ENCODE measurements around the gene NDUFAF7.
"Not testable (repeated sequence)": the region's sequence is repeated elsewhere in the genome, so short reads cannot be mapped to it uniquely, and the experiment has no call there.

NDUFAF7 gene

GRCh38 chr2:37231241-37232130 is at the start of gene NDUFAF7, which contains the start of gene CEBPZ:
Gene NDUFAF7 (plus strand): TSS chr2:37231658. CDS start chr2:37231706, 48 bp downstream.
Gene CEBPZ (minus strand): TSS chr2:37231596. CDS start chr2:37231567, 29 bp downstream.
- peak; percentile 39 to 95 (median 83) for DNase-seq

DNA sequence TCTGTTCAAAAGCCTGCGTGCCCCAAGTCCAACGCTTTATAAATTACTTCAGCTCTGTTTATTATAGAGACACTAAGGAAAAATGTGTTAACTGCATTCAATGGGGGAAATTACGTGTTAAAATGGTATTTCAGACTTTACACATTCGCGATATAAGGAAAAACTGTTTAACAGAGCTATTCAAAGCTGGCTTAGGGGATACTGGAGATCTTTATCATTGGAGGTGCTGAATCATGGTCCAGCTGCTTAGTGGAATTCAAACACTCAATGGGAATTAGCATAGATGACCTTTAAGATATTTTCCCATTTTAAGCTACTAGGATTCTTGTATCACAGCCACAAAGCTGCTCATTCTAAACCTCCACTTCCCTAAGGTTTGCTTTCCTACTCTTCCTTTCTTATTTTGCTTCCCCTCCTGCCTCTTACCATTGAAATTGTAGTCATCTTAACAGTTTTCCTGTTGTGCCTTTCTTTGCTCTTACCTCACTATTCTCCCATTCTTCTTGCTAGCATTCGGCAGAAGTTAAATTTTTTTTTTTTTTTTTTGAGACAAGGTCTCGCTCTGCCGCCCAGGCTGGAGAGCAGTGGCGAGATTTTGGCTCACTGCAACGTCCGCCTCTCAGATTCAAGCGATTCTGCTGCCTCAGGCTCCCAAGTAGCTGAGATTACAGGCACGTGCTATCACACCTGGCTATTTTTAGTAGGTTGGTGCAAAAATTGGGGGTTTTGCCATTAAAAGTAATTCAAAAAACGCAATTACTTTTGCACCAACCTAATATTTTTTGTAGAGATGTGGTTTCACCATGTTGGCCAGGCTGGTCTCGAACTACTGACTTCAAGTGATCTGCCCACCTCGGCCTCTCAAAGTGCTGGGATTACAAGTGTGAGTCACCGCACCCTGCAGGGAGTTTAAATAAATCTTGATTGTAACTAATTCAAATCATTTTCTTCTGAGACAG is 49.5 kb upstream of the NDUFAF7 start:
- DNase-seq, result no peak

DNA sequence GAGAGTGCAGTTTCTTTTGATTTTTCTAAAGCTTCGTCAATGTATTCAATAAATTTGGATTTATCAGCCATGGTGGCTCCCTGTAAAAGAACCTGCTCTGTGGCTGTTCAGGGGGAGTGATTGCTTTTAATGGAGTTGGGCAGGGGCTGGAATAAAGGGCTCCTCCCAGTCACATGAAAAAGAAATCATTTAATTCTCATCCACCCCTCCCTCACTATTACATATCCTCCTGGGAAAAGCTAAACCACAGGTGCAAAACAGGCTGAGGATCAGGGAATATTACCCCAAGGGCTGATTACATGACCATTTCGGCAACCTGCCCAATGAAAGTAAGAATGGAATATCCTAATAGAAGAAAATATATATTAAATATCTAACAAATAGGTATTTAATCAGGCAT is 42.9 kb upstream of the NDUFAF7 start, which contains the start of gene SULT6B1:
TSS of gene SULT6B1 (minus strand) at position 101 of the 400 bp plus-strand sequence. CDS start at position 71, 30 bp downstream.
- DNase-seq, result no peak

DNA sequence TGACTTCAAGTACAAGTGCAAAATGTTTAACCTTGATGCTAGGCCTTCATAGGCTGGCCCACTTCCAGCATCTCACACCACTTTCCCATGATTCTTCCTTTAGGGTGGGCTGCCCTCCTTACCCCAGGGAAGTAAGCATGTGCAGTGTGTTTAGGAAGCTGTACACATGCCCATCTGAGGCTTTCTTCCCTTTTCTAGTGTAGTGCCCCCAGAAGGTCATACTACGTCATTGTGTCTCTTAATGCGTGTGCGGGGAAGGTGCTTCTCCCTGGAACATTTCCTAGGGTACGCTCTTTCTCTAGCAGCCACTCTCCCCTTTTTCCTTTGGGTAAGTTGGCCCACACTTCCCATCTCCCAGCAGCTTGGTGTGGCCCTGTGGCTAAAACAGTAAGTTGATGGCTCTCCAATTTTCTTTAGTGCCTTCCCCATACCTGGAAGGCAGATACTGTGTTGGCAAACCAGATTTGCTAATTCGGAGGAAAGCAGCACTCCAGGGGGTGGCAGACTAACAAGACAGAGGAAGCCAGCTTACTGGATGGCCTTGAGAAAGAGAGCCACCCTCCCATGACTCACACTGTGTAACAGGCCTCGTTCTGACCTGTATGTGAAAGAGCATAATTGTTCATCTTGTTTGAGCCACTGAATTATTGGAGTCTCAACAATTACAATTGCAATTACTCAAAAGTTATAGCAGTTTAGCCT is 41.9 kb upstream of the NDUFAF7 start:
- peak in 4 of 51 donors; percentile 6 to 51 (median 18) for DNase-seq

- no peak for DNase-seq
Measured at GRCh38 chr2:37190290-37190689, 41.2 kb upstream of the NDUFAF7 start.

- no peak for DNase-seq
Measured at GRCh38 chr2:37191253-37191652, 40.2 kb upstream of the NDUFAF7 start.

DNA sequence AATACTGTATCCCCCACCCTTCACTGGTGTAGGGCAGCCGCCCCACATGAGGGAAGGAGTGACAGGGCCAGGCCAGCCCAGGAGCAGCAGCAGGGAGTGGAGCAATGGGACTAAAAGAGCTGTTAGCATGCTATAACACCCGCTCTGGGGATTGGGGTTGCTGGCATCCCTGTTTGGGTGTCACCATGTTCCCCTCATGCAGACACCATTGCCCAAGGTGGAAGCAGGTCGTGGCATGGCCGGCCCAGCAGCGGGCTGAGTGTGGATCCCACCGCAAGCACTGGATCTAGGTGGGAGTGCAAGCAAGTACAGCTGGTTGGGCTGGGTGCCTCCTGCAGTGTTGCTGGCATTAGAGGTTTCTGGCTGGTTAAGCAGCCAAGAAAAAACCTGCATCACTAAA is 39.7 kb upstream of the NDUFAF7 start:
- no peak for DNase-seq

- no peak for DNase-seq
Measured at GRCh38 chr2:37192551-37192950, 38.9 kb upstream of the NDUFAF7 start.

- DNase-seq, result not testable (repeated sequence)
Measured at GRCh38 chr2:37195862-37196319, 35.6 kb upstream of the NDUFAF7 start.

DNA sequence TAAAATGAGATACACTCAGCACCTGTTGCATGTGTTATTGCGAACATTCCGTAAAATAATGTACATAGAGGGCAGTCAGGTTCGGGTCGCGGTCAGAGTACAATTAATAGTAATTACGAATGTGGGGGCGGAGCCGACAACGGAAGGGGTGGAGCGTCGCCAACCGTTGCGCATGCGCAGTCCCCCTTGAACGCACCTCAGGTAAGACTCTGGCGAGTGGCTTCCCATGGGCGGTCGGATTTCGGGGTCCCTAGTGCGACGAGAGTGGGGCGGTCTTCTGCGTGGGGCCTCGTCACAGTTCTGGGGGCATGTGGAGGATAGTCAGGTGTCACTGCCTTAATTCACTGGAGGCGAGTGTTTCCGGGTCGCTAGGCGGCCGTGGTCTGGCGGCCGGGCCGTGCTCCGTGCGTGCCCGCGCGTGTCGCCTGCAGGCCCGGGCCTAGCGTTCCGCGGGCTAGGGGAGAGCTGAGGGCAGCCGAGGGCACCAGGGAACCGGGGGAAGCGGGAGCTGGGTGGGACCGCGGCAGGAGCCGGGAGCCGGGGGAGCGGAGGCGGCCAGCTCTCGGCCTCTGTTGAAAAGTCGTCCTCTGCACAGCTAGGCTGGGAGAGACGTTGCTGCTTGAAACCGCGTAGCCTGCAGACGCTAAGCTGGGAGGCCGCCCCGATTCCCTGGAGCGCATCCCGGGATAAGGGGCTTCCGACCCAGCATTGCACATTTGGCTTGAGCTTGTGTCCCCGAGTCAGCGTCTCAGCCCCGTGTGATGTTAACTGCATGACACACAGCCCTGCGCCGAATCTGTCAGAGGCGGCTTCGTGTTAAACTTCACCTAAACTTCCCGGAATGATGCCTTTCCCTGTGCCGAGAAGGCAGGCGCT is 34.9 kb upstream of the NDUFAF7 start, which contains the start of gene CEBPZOS:
TSS of gene CEBPZOS (plus strand) at position 177 of the 876 bp plus-strand sequence. CDS start 3,209 bp downstream, outside the sequence.
- peak; percentile 27 to 90 (median 70) for DNase-seq

GRCh38 chr2:37198681-37199065 is 32.8 kb upstream of the NDUFAF7 start:
- DNase-seq, result no peak

- no peak for DNase-seq
Measured at GRCh38 chr2:37201208-37201607, 30.2 kb upstream of the NDUFAF7 start.

GRCh38 chr2:37201766-37202165 is 29.7 kb upstream of the NDUFAF7 start:
- no peak for DNase-seq

DNA sequence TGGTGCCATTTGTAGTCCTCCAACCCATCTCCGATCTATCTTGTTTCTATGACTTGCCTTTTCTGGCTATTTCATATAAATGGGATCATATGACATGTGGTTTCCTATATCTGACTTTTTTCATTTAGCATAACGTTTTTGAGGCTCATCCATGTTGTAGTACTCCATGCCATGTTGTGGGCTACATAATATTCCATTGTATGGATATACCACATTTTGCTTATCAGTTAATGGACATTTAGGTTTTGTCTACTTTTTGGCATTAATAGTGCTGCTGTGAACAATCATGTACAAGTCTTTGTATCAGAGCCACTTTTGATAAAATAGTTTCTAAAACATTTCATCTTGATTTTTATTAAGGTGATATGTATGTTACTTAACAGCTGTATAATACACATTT is 27.8 kb upstream of the NDUFAF7 start:
- no peak for DNase-seq

- DNase-seq, result not testable (repeated sequence)
Measured at GRCh38 chr2:37205071-37205661, 26.3 kb upstream of the NDUFAF7 start.

- DNase-seq, result no peak
Measured at GRCh38 chr2:37205689-37206341, 25.6 kb upstream of the NDUFAF7 start.

DNA sequence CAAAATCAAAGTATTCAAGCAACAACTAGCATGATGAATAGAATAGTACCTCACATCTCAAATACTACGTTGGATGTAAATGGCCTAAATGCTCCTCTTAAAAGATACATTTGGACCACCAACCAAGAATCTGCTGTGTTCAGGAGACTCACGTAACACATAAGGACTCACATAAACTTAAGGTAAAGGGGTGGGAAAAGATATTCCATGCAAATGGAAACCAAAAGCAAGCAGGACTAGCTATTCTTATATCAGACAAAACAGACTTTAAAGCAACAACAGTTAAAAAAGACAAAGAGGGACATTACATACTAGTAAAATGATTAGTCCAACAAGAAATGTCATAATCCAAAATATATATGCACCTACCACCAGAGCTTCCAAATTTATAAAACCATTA is 24.7 kb upstream of the NDUFAF7 start:
- DNase-seq, result not testable (repeated sequence)

DNA sequence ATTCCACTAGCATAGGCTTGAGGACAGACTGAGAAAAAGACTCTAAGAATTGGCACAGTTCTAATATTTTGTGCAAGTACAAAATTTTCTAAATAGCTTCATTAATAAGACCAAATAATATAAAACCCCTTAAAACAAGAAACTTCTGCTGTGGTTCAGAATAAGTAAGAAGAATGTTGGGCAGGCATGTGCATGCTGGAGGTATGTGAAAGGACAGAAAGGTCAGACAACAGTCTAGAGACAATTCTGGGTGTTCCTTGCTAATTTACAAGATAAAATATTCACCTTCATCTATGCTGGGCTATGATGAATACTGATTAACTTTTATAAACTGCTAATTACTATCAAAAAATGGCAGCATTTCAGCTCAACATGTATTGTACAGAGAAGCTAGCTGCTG is 20.2 kb upstream of the NDUFAF7 start:
- no peak for DNase-seq

- no peak for DNase-seq
Measured at GRCh38 chr2:37211939-37212338, 19.5 kb upstream of the NDUFAF7 start.

All from hypothalamus (tissue), 51 donors.